Fibroblast of lung (primary cell): Measurements from ENCODE around the gene NT5C1B.

Experiments
- EZH2 ChIP-seq: IDR thresholded peaks from 2 replicates; pipeline ENCODE4 v1.5.1; 2012; ENCODE audit warnings: low read length, control low read depth, mild to moderate bottlenecking; ENCODE audit errors: missing control alignments
- TF ChIP-seq, protein P1 (sequence below), 2 donors: IDR thresholded peaks in 1 of 2; conservative IDR thresholded peaks in 1 of 2; 1 replicate in 1 of 2; 2 replicates in 1 of 2; pipeline ENCODE4 v1.5.1; 2011 to 2012; ENCODE audit warnings: low read length in 2 of 2, control low read depth in 1 of 2, inconsistent platforms in 1 of 2, low read depth in 1 of 2, mild to moderate bottlenecking in 1 of 2

DNA sequence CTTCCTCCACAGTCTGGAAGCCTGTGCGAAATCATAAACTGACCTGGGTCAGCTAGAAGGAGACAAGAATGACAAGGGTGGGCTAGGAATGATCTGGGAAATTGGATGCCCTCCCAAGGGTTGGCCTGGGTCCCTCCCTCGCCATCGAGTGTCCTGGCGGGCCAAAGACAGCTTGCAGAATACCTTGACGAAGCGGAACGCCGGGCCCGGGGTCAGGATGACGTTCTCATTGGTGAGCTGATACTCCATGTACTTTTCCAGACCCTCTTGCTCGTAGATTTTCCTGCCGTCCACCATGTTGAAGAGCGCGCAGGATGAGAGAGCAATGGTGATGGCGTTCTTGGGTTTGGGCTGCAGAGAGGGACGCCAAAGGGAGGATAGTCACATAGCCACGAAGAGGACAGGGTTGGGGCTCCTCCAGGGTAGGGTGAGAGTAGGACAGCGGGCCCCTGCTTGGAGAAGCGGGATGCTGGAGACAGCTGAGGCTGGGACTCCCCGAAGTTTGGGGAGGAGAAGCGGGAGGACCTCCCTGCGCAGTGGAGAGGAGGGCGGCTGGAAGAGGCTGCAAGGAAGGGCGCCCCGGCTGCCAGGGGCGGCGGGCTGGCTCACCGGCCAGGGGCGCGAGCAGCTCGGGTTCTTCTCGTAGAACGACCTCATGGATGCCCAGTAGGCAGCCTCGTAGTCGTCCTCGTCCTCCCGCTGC lies 5.3 kb downstream of the NT5C1B start:
- TF ChIP-seq, protein P1, sequence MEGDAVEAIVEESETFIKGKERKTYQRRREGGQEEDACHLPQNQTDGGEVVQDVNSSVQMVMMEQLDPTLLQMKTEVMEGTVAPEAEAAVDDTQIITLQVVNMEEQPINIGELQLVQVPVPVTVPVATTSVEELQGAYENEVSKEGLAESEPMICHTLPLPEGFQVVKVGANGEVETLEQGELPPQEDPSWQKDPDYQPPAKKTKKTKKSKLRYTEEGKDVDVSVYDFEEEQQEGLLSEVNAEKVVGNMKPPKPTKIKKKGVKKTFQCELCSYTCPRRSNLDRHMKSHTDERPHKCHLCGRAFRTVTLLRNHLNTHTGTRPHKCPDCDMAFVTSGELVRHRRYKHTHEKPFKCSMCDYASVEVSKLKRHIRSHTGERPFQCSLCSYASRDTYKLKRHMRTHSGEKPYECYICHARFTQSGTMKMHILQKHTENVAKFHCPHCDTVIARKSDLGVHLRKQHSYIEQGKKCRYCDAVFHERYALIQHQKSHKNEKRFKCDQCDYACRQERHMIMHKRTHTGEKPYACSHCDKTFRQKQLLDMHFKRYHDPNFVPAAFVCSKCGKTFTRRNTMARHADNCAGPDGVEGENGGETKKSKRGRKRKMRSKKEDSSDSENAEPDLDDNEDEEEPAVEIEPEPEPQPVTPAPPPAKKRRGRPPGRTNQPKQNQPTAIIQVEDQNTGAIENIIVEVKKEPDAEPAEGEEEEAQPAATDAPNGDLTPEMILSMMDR (conservative IDR thresholded peaks at IDR 0.05 in 1 of 2, IDR thresholded peaks at IDR 0.05 in 1 of 2; ENCODE audit: low read depth in 1 of 2, low read length in 2 of 2), result no peak
- no peak for TF ChIP-seq EZH2
